Measurements from ENCODE around the gene HLA-DPA1.

Gene HLA-DPA1

DNA sequence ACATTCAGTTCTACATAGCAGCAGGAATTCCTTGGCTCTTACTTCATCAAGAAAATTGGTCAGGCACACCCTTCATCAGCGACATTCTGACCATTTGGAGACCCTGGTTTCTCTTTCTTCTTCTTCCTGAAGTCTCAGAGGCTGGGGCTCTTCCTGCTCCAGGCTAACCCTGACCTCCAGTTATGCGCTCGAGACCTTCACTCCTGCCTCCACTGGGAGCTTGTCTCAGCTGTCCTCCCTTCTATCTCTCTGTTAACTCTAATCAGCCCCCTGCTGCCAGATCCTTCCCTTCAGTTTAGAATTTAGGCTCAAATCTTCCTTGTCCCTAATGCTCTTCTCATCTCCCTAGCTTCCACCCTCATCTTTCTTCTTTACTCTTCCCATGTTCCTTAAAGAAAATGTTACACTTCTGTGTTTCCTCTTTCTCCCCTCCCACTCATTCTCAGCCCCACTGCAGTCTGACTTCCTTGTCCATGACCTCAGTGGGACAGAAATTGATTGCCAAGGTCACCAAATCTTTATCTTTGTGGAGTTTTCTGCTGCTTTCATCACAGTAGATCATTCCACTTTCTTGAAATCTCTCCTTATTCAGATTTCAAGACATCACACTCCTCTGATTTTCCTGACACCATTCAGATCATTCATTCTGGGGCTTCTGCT is 55.6 kb downstream of the HLA-DPA1 start:
- no peak for DNase-seq (ENCODE audit: low spot score)

DNA sequence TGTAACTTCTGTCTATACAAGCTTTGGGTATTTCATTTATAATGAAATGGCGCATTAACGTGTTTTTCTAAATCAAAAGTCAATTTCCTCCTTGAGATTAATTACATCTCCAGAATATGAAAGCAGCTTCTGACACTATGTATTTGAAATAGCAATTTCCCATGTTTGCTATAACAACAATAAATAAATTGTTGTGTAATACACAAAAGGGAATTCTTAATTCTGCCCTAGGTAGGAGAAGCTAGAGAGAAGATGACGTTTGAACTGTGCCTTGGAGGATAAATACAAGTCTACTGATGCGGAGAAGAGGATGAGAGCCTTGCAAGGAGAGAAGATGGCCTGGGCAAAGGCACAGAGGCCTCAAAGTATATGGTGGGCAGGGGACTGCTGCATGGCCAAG is 56.4 kb downstream of the HLA-DPA1 start:
- no peak for DNase-seq (ENCODE audit: low spot score)

DNA sequence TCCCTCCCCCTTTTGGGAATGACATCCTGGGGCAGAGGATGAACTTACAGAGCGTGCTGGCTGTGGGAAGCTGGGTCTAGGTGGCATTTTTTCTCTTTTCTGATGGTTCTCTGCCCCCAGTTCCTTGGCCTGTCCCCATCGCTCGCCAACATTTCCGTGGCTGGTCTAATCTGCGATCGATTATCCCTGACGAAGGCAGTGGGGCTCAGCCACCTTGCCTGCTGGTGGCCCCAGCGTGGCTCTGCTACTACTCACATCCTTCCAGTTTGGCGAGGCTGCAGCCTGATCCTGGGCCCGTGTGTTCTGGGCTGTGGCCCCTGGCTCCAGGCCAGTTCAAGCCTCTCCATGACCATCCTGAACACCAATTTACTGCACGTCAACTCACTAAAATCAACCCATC is 57.7 kb downstream of the HLA-DPA1 start:
- DNase-seq (ENCODE audit: low spot score) = no peak

DNA sequence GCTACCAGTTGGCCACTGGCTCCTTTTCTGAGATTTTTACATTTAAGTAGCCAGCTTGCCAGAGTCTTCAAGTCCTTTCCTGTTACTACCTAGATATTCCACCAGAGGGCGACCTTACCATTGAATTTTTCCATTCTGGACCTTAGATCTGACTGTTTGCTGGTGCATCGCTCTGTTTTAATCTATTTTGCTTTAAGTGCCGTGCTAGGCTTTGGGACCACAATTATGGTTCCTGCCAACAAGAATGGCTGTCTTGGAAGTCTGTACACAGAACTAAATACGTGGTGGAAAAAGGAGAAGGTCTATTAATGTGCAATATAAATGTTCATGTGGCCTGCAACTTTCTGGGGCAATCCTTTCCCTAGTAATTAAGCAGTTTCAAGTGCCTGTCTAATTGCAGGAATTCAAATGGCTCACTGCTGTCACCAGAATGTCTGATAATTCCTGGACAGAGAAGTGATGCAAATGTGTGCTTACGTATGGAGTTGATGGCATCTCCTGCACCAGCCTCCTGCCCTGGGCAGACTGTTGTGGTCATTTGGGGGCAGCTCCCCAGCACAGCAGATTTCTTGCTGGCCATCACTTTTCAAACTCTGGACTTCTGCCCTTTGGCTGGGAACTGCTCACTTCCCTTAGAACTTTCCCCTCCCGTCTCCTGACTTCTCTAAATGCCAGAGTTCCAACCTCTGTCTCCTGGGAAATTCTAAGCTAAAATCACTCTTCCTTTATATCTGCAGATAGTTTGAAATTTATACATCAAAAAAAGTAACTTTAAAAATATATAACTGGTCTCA is 58.4 kb downstream of the HLA-DPA1 start:
- DNase-seq (ENCODE audit: low spot score) = peak; percentile 76

Data from LoVo (cell line).